GM19395 (cell line): ENCODE results near the gene USP9X.
"Not testable (repeated sequence)": the region's sequence is repeated elsewhere in the genome, so short reads cannot be mapped to it uniquely, and the experiment has no call there.

Experiments
- ATAC-seq: cut with Tn5 transposase; IDR thresholded peaks from one replicate; pipeline ENCODE4 v1.9.1; 2021; ENCODE audit warnings: mild to moderate bottlenecking, moderate library complexity; ENCODE audit not compliant: unreplicated experiment

The USP9X gene

DNA sequence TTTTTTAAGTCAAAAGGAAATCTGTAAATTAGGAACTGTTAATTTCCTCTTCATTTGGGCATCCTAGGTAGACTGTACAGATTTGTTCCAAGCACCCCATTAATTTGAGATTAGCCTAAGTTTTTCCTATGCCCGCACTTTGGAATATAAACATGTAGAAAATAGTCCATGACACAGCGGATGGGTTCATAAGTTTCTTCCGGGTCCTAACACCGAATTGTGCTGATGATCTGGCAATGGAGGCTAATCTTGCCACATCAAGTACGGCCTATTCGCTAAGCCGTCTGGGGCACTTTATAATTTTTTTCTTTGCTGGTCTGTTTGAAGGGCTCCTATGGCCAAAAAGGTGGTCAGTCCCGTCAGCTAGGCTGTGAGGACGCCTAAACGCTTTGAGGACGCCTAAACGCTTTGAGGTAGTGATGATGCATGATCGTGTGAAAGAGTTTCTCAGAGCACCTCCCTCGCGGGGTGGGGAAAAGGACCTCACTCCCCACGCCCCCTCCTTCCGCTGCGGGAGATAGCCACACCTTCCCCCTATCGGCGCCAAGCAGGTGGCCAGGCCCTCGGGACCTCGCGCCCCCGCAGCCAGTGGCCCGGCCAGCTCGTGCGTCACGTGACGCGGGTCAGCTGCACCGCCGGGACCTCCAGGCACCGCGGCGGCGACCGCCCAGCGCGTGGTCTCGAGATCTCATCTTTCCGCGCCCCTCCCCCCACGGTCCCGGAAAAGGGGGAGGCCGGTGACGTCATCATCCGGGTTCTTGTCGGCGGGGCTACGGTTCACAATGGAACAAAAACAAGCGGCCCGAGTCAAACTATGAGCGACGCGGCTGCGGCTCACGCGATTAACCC is 977 bp upstream of the USP9X start:
- peak; percentile 71 for ATAC-seq

DNA sequence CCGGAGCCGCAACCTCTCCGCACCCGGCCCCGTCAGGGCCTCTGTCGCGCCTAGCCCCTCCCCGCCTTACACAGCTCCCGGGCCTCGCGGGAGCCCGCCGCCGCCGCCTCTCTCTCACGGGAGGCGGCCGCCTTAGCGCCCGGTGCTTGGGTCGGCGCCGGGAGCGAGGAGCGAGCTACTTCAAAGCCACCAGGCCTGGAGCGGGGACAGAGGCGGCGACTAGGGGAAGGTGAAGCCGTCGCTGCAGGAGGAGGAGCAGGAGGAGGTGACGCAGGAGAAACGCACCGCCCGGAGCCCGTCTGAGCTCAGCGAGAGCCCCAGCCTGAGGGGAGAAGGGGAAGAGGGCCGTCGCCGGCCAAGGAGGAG is 250 bp downstream of the USP9X start:
- peak; percentile 31 for ATAC-seq

DNA sequence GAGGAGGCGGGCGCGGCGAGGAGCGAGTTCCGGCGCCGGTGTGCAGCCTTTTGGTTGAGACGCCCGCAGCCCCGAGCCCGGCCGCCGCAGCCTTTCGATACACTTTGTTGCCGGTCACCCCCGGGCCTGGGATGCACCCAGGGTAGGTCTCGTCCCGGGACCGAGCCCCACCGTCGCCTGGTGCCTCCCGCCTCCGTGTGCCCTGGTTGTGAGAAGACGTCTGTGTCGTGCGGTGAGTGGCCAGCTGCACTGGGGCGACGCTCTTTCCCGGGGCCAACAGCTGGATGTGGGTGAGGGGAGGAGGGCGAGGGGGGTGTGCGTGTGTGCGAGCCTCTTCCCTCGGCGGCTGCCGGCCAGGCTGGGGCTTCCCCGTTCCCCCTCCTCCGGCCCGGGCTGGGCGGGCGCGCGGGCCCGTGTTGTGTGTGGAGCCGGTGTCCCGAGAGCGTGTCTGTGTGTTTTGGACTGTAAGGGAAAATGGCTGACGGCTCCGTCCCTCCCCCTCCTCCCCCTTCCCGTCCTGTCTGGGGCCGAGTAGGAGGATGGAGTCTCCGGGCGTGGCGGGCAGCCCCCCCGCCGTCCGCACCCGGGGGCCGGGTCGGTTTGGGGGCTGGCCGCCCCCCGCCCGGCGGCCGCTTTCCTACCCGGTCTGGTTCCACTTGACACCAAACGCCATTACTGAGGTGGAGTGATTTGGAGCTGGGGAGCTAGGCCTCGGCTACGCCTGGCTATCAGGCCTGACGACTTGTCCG is 807 bp downstream of the USP9X start:
- peak; percentile 21 for ATAC-seq

DNA sequence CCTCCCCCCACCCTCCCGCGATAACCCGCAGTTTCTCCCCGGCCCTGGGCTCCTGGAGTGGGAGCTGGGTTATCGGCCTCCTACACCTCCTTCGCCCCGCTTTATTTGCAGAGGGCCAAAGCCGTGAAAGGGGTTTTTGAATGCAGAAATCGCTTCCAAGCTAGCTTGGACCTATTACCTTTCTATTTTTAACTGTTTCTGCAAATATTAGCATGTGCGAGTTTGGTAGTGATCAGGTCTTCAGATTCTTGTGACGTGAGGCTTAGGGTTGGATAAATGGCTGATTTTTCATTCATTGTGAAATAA is 1.3 kb downstream of the USP9X start:
- no peak for ATAC-seq

DNA sequence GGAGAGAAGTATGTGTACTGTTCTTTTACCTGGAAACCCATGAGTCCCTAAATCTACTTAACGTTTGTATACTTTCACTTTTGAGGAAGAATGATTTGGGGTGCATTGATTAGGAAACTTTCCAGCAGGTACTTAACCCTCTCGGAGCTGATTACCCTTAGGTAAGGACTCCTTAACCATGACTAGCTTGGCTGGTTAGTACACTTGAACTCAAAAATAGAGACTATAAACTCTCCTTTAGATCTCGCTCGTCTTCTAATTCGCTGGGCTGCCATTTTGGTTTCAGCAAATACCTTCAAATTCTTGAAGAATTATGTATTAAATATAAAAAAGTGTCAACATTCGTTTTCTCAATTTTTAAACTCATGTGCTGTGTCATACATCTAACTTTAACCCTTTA is 2.0 kb downstream of the USP9X start:
- no peak for ATAC-seq

DNA sequence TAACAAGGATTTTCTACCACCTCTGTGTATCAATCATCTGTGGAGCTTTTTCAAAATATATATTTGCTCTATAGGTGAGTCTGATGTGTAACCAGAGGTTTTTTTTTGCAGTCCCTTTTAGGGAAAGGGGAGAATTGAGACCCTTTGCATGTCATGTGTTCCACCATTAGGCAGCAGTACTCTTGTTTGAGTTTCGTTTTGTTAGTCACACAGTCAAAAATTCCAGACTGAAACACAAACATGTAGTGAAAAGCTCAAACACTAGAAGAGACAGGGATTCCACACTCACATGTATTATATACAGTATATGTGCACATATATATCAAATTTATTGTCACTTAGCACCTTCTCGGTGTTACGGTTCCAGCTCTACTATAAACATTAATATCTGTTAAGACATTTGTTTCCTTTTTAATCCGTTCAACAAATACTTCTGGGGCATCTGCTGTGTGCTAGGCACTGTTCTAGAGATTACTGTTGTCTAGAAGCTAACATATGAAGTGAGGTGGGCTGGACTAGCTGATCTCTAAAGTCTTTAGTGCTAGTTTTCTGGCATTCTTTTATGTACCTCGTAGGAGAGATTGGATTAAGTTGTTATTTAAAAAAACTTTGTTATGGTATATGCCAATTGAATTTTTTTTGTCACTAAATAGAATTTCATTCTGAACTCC is 5.5 kb downstream of the USP9X start:
- ATAC-seq, result no peak

DNA sequence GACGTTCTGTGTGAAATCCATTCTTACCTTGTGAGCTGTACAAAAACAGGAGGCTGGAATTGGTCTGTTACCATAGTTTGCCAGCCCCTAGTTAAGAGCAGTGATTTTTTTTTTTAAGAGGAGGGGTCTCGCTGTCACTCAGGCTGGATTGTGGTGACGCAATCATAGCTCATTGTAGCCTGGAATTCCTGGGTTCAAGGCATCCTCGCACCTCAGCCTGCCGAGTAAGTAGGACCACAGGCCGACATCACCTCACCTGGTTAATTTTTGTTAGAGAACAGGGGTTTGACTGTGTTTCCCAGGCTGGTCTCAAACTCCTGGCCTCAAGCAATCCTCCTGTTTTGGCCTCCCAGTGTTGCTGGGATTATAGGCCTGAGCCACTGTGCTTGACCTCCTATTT is 7.5 kb downstream of the USP9X start:
- ATAC-seq, result no peak

DNA sequence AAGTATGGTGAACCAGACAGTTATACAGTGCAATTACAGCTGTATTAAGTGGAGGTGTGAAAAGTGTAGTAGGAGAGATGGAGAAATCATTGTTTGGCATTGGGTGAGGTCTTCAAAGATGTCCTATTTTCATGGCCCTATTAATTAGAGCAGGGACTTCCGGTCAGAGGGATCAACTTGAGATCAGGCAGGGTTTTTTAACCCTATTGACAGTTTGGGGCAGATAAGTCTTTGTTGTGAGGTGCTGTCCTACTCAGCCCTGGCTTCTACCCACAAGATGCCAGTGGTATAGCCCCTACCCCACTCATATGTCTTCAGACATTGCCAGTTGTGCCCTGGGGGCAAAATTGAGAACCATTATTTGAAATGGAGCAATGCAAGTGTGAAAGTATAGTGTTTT is 9.9 kb downstream of the USP9X start:
- ATAC-seq, result no peak

DNA sequence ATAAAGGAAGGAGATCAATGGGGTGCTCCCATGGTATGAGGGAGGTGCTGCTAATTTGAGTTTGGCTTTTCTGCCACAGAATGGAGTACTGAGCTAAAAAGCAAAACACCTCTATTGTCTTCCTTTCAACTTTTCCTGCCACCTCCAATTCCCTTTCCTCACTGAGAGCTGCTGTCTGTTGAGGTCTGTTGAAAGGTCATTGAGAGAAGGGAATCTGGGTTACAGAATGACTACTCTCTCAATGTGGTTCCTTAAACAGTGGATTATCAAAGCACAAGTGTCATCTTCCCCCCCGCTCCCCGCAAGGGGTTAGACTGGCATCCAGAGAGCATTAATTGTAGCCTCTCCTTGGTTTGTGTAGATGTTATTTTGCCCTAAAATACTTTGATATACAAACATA is 10.7 kb downstream of the USP9X start:
- ATAC-seq, result no peak

DNA sequence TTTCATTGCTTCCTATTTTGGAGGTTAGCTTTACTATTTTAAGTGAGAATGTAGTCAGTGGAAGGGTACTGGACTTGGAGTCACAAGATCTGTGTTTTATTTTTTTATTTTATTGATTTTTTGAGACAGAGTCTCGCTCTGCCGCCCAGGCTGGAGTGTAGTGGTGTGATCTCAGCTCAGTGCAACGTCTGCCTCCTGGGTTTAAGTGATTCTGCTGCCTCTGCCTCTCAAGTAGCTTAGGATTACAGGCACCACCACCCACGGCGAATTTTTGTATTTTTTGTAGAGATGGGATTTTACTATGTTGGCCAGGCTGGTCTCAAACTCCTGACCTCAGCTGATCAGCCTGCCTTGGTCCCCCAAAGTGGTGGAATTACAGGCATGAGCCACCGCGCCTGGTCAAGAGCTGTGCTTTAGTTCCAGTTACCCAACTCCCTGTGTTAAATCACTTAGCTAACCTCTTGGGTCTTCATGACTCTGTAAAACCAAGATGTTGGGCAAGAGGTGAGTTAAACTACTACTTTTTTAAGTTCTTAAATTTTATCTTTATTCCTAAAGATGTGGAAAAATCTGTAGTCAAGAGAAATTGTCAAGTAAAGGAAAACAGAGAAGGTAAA is 11.2 kb downstream of the USP9X start:
- no peak for ATAC-seq

DNA sequence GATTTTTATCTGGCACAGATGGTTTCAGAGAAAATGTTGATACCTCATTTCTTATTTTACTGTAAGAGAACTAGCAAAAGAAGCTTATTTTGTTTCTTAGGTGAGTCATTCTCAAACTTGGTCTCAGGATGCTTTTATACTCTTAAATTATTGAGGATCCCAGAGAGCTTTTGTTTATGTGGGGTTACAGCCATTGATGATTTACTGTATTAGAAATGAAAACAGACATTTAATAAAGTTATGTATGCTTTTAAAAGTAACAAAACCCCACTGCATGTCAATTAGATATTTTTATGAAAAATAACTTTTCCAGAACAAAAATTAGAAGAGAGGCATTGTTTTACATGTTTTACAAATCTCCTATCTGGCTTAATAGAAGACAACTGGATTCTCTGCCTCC is 12.1 kb downstream of the USP9X start:
- no peak for ATAC-seq

DNA sequence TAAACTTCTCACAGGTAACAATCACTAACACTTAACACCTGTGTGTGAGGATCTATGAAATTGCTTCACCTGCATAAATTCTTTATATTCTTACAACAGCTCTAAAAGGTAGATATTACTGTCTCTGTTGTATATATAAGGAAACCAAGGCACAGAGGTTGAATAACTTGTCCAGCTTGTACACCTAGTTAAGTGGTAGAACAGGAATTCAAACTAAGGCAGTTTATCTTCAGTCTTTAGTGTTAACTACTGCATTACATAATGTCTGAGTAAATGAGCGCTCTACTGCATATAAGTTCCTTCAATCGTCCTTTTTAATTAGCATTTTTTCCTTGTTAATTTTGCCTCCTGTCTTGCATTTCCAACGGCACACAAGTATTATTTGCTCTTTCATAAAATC is 15.0 kb downstream of the USP9X start:
- no peak for ATAC-seq

DNA sequence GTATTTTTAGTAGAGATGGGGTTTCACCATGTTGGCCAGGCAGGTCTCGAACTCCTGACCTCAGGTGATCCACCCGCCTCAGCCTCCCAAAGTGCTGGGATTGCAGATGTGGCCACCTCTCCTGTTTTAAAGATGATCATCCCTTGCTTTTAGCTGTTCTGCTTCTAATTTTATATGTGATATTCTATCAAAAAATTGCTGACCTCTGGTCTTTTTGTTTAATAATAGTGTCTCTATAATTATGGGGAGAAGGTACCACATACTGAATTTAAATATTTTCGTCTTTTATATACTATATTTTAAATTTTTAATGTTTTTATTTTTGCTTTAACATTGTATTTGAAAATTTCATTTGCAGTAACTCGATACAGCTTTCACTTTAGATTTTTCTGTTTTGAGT is 15.6 kb downstream of the USP9X start:
- no peak for ATAC-seq

DNA sequence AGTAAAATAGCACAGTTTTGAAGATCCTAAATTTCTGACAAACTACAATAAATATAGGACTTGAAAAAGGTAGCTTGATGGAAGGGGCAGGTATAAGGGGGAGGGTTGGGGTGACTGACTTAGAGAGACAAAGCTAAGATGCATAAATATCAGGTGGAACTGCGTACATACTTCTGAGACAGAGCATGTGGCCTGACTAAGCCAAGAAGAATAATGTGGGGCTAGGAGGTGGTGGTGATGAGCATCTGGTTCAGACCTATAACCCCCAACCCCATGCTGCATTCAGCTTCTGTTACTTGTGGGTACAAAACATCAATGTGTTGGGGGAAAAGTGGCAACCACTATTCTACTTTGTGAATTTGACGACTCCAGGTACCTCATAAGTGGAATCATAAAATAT is 19.8 kb downstream of the USP9X start:
- no peak for ATAC-seq

DNA sequence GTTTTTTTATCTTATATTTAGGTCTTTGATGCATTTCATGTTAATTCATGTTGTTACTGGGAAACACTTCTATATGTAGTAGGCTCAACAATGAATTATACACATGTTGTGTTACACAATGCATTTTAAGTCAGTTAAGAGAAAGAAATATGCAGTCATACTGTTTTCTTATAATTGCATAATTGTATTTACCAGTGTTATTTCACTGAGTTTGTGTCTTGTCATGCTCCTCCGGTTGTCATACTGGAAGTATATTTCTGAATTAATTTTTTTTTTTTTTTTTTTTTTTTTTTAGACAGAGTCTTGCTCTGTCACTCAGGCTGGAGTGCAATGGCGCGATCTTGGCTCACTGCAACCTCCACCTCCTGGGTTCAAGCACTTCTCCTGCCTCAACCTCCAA is 21.0 kb downstream of the USP9X start:
- ATAC-seq, result not testable (repeated sequence)

DNA sequence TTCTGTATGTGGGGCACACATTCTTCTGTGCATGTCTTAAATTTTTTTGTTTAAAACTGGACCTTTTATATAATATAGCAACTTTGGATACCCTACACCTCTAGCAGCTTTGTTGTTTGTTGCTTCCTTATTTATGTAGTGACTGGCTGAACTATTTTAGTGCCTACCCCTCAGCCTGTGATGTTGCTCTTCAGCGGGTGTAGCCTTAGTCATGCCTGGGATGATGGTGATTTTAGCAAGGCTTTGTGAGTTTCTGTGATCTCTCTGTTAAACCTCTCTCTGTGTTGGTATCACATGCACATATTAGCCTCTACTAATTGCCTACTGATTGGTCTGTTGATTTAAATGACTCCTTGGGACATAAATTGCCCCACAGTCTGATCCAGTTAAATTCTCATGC is 22.8 kb downstream of the USP9X start:
- no peak for ATAC-seq

DNA sequence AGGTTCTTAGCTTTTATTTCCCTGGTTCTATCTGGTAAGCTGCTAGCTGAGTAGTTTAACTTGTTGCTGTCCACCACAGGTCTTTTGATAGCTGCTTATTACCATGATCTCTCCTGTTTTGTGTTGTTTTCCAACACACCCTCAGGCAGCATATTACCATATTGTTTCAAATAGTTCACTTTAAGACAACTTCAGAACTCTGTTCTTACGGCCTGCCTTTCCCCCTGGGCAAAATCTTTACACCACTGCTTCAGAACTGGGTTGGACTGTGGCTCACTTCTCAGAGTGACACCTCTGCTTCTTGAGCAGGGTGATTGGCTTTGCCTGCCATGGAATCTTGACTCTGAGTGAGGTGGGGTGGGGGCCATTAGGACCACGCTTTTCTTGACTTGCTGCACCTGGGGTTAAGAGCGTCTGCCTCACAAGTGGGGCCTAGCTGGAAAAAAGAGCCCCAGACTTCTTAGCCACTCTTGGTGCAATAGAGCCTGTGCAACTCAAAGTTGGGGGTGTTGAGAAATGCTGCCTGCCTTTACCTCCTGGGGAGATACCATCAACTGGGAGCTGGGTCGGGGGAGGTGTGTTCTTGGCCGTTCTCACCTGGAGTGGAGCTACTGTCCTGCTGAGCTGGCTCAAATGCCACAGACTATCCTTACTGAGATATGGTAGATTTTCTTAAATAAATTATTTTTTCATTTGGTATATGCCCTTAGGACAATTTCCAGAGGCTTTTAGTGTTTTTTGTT is 23.4 kb downstream of the USP9X start:
- no peak for ATAC-seq

DNA sequence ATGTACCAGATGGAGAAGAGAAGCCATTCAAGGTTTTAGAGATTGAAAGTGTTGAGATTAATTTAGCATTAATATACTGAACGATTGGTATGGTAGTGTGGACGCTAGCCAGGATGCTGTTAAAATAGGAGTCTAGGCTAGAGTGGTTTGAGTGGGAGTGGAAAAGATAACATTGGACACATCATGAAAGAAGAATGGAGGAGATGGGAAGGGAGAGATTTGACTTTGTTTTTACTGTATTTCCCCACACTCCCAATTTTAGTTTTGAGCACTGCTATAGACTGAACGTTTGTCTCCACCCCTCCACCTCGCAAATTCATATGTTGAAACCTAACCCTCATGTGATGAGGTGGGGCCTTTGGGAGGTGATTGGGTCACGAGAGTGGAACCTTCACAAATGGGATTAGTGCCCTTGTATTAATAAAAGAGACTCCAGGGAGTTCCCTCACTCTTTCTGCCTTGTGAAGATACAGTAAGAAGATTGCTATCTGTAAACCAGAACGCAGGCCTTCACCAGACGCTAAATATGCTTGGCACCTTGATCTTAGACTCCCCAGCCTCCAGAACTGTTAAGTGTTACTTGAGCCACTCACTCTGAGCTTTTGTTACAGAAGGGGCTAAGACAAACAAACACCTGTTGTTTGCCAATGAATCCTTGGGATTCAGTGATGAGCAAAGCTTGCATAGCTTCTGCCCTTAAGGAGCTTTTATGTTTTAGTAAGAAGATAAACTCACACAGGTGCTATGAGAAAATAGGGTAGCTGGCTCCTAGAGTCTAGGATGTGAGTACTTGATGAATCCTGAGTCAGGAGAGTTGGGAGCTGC is 25.8 kb downstream of the USP9X start:
- no peak for ATAC-seq

DNA sequence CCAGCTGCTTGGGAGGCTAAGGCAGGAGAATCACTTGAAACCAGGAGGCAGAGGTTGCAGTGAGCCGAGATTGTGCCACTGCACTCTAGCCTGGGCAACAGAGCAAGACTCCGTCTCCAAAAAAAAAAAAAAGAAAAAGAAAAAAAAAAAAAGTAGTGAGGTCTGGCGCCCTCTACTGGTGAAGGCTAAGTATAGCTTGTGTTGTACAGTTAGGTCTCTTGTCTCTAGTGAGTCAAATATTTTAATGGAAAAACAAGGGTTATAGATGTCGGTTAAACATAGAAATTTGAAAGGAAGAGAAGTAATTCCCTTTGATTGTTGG is 29.8 kb downstream of the USP9X start:
- ATAC-seq, result not testable (repeated sequence)

DNA sequence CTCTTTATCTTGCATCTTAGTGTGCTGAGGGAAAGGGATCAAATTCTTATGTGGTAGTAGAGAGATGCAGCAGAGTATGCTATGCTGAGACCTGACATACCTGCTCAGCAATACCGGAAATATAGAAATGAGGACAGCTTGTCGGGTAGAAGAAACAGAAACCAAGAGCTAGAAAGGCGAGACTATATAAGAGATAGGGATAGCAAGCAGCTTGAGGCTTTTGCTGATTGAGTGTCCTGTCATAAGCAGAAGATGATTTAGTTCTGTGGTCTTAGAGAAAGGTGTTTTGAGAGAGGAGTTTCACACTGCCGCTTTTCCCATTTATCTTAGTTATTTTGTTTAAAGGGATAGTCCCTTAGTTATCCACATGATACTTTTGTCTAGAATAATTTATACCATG is 31.7 kb downstream of the USP9X start:
- peak; percentile 83 for ATAC-seq
